Fibroblast of the aortic adventitia (primary cell): ENCODE measurements around the gene HMGN4. TPM values are rescaled to one million over a fixed set of nuclear protein-coding genes. Genes with fewer than 3 reads are reported as not detected.

ENCODE experiments used
- DNase-seq: peaks from one replicate; pipeline ENCODE4 v3.0.0-alpha.2; 2010; ENCODE audit warnings: low read depth
- H3K4me3 ChIP-seq: 2 replicates; pipeline ENCODE4 v1.5.1; 2011; ENCODE audit warnings: low read depth, mild to moderate bottlenecking, control low read depth, low read length, moderate library complexity
- total RNA-seq: library from RNA; depleted of rRNA; stranded (reverse); fragments of >200 nt; gene quantifications from 2 replicates; pipeline ENCODE4 v1.2.3, GENCODE V29; 2012; ENCODE audit warnings: low replicate concordance
- TF ChIP-seq, protein P1 (sequence below): IDR thresholded peaks from 2 replicates; pipeline ENCODE4 v1.5.1; 2011; ENCODE audit warnings: mild to moderate bottlenecking, low read length, control low read depth, inconsistent platforms; ENCODE audit not compliant: insufficient read depth

HMGN4 gene
- total RNA-seq, 1 donor = 50.3 TPM

DNA sequence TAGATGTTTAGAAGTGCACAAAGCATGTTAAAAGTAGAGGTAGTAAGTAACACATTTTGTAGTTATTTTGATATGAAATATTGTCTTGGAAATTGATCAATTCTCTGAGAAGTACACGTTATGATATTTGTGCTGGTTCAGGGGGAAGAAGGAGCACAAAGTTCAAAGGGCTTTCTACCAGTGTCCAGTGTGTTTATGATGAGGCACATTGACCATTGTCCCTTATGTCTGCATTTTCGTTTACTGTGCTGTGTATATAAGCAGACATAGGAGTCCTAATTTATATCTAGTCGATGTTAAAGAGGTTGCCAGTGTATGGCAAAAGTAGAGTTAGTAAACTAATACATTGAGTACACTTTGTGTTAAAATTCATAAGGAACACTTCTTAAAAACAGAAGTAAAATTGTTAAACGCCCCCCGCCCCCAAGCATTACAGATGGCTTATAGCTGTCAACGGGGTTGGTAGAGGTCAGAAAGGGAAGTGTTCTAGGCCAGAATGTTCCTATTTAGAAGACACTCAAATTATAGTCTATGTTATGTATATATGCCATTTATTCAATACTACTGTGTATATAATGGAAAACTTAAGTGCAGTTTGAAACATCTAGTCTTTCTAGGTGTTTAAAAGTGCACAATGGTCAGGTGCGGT, 13.3 kb upstream of the HMGN4 start:
- H3K4me3 ChIP-seq = no peak overlapping the region
- DNase-seq = no peak
- TF ChIP-seq, protein P1, sequence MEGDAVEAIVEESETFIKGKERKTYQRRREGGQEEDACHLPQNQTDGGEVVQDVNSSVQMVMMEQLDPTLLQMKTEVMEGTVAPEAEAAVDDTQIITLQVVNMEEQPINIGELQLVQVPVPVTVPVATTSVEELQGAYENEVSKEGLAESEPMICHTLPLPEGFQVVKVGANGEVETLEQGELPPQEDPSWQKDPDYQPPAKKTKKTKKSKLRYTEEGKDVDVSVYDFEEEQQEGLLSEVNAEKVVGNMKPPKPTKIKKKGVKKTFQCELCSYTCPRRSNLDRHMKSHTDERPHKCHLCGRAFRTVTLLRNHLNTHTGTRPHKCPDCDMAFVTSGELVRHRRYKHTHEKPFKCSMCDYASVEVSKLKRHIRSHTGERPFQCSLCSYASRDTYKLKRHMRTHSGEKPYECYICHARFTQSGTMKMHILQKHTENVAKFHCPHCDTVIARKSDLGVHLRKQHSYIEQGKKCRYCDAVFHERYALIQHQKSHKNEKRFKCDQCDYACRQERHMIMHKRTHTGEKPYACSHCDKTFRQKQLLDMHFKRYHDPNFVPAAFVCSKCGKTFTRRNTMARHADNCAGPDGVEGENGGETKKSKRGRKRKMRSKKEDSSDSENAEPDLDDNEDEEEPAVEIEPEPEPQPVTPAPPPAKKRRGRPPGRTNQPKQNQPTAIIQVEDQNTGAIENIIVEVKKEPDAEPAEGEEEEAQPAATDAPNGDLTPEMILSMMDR = no peak

DNA sequence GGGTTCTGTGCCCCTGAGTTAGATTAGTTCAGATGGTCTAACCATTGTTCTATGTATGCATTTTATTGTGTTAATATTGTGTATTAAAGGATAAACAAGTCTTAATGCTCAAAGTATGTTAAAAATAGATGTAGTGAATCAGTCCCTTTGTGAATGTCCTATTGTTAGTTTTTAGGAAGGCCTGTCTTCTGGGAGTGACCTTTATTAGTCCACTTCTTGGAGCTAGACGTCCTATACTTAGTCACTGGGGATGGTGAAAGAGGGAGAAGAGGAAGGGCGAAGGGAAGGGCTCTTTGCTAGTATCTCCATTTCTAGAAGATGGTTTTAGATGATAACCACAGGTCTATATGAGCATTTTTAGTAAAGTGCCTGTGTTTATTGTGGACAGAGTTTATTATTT, 12.3 kb upstream of the HMGN4 start:
- peak; percentile 14 for DNase-seq
- TF ChIP-seq, protein P1 = no peak
- no peak overlapping the region for H3K4me3 ChIP-seq

DNA sequence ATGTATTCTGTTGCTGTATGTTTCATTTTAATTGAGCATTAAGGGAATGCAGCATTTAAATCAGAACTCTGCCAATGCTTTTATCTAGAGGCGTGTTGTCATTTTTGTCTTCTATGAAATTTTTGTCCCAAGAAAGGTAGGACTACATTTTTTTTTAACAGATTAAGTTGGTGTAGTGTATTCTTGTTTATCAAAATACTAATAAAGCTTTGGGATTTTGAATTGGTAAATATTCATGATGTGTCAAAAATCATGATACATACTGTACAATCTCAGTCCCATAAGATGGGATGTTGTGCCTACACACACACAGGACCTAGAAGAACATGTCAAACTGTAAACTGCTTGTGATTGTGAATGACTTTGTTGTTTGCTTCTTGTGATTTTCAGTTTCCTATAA, 11.2 kb upstream of the HMGN4 start:
- DNase-seq = no peak
- TF ChIP-seq, protein P1 = no peak

DNA sequence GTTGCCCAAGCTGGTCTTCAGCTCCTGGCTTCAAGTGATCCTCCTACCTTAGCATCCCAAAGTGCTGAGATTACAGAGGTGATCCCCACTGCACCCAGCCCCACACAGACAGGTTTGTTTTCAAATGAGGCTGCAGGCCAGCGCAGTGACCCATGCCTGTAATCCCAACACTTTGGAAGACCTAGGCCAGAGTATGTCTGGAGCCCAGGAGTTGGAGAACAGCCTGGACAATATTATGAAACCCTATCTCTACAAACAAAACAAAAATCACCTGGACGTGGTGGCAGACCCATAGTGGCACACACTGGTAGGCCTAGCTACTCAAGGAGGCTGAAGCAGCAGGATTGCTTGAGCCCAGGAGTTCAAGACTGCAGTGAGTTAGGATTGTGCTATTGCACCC, 8.0 kb upstream of the HMGN4 start:
- H3K4me3 ChIP-seq = no peak overlapping the region
- DNase-seq = no peak
- TF ChIP-seq, protein P1 = no peak

More for the DNA sequence above, 11.2 kb upstream of the HMGN4 start:
- no peak overlapping the region for H3K4me3 ChIP-seq

DNA sequence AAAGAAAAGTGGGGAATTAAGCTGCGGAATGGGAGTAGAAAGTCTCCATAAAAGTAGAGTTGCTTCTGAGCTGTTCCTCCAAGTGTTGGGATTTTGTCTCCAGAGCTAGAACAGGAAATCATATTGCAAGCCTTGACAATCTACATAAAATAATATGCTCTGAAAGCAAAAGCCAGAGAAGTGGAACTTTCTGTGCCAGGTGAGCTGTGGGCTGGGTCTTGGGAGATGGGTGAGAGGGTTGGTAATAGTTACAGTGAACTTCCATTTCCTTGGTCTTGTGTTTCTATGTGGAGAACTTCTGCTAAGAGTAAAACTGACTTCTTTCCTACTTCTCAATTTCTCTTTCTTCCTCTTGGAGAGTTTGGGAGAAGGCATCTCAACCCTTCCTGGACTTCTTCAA, 6.3 kb upstream of the HMGN4 start:
- TF ChIP-seq, protein P1 = no peak
- no peak for DNase-seq
- H3K4me3 ChIP-seq = no peak overlapping the region

DNA sequence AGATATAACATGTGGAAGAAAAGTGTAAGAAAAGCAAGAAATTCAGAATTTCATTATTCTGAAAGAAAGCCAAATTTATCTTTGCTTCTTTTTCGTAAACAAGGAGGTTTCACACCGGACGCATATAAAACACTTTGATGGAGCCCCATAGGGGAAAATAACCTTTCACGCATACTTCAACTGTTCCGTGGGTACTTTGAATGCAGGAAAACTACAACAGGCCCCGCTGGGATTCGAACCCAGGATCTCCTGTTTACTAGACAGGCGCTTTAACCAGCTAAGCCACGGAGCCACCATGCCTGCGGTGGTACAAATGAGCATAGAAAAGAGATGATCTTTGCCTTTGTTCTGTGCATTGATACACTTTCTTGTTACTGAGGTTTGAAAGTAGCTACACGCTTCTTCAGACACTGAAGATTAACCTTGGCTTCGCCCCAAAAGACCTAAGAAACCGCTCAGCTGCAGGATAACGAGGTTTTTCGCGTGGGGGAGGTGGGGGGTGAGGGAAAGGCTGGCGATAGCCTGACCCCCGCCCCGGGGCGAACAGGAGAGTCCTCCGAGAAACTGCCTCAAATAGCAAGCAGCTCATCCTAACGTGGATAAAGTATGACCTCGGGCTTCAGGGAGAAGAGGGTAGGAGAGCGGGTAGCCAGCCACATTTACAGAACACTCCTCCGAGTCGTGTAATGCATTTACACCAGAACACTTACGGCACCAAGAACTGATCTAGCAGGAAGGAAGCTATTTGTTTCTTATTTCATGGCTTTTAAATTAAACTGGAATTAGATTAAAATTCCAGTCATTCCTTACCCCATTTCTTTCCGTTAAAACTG, 5.3 kb upstream of the HMGN4 start:
- TF ChIP-seq, protein P1 = no peak
- peak; percentile 95 for DNase-seq

More for the DNA sequence above, 5.3 kb upstream of the HMGN4 start:
- peak overlapping the region; percentile 70 for H3K4me3 ChIP-seq
